A673 (cell line): ENCODE measurements around the gene CKAP2L. TPM values are rescaled to one million over a fixed set of nuclear protein-coding genes. Genes with fewer than 3 reads are reported as not detected.

Source experiments
- BruUV-seq: library from RNA; stranded (reverse); fragments of 400-500 nt; replicated peaks from 2 replicates; lab custom pipeline; 2021; lab: Mats Ljungman, UMichigan
- CTCF ChIA-PET: fragments of 300-600 bp; sonication (Branson Sonifier 250); formaldehyde crosslinking; loops from one replicate; lab custom pipeline; 2022; ENCODE audit warnings: antibody characterized with exemption; lab: Charles Lee
- POLR2A ChIA-PET: fragments of 300-600 bp; sonication (Branson Sonifier 250); formaldehyde crosslinking; loops from one replicate; lab custom pipeline; 2022; ENCODE audit warnings: antibody characterized with exemption; ENCODE audit not compliant: low non-redundant PET; lab: Charles Lee
- DNase-seq: peaks from one replicate; pipeline ENCODE4 v3.0.0-alpha.2; 2015; ENCODE audit warnings: low spot score
- H3K27ac ChIP-seq: fragments of 200-600 bp; sonication (generic); 2 replicates; pipeline ENCODE4 v1.5.1; 2016; ENCODE audit warnings: mixed run types, low read depth, mild to moderate bottlenecking, mixed read lengths, antibody characterized with exemption, low read length; ENCODE audit not compliant: poor library complexity, severe bottlenecking
- H3K27me3 ChIP-seq: fragments of 200-600 bp; sonication (generic); replicated peaks from 2 replicates; pipeline ENCODE4 v1.6.1; 2017; ENCODE audit warnings: mixed run types, low read depth, mild to moderate bottlenecking, mixed read lengths, antibody characterized with exemption, low read length; ENCODE audit not compliant: insufficient read depth, poor library complexity
- H3K36me3 ChIP-seq: fragments of 200-600 bp; sonication (generic); 2 replicates; pipeline ENCODE4 v1.6.1; 2016; ENCODE audit warnings: mixed run types, mild to moderate bottlenecking, mixed read lengths, antibody characterized with exemption, low read length; ENCODE audit not compliant: insufficient read depth, poor library complexity, severe bottlenecking
- H3K4me1 ChIP-seq: fragments of 200-600 bp; sonication (generic); 2 replicates; pipeline ENCODE4 v1.6.1; 2017; ENCODE audit warnings: mixed run types, mild to moderate bottlenecking, mixed read lengths, antibody characterized with exemption, low read length; ENCODE audit not compliant: insufficient read depth, poor library complexity, severe bottlenecking
- H3K4me3 ChIP-seq: fragments of 200-600 bp; sonication (generic); 2 replicates; pipeline ENCODE4 v1.5.1; 2016; ENCODE audit warnings: low read depth, mixed run types, mild to moderate bottlenecking, mixed read lengths, low read length; ENCODE audit not compliant: poor library complexity, severe bottlenecking
- H3K9me3 ChIP-seq: fragments of 200-600 bp; sonication (generic); 2 replicates; pipeline ENCODE4 v1.6.1; 2016; ENCODE audit warnings: mixed run types, low read depth, mild to moderate bottlenecking, mixed read lengths, antibody characterized with exemption, low read length; ENCODE audit not compliant: poor library complexity, severe bottlenecking
- CTCF ChIP-seq: fragments of 300-800, 200-600 bp; sonication (generic); conservative IDR thresholded peaks from 2 replicates; pipeline ENCODE4 v1.5.1; 2017; ENCODE audit warnings: low read depth, mild to moderate bottlenecking, antibody characterized with exemption, low read length, moderate library complexity, mixed read lengths
- EZH2 ChIP-seq: fragments of 200-600 bp; sonication (generic); IDR thresholded peaks from 2 replicates; pipeline ENCODE4 v1.6.1; 2017; ENCODE audit warnings: borderline replicate concordance, low read depth, mild to moderate bottlenecking, mixed read lengths, antibody characterized with exemption, low read length; ENCODE audit not compliant: poor library complexity, severe bottlenecking
- intact Hi-C: fragments of 100-400 bp; cut with micrococcal nuclease; formaldehyde crosslinking; loops from one replicate; pipeline ENCODE4 v1.10.0; 2022; ENCODE audit not compliant: unreplicated experiment
- total RNA-seq: library from RNA; stranded (reverse); gene quantifications from 2 replicates; pipeline ENCODE4 v1.2.3, GENCODE V29; 2021

The CKAP2L gene
- total RNA-seq, 1 experiment from 2014 or later = 49.6 TPM

- intact Hi-C loops = no loop called here
- ChIA-PET CTCF (no interaction called here), POLR2A (interaction anchor here (0.6 kb wide), 1 partner anchor 149 kb away, joined by 3 read pairs; no protein-coding TSS in a partner anchor)
These were observed 48.2 kb upstream of the CKAP2L start for GRCh38 chr2:112812318-112813267.

GRCh38 chr2:112811841-112812306 is 47.5 kb upstream of the CKAP2L start:
- intact Hi-C loops = no loop called here
- Histone ChIP-seq H3K9me3 (peaks cover 8% of the 10 kb centered on the region), H3K4me1 (peaks cover 30% of the 10 kb centered on the region), H3K4me3 (no peak overlapping the region), H3K36me3 (no peaks in the 10 kb centered on the region), H3K27me3 (no peaks in the 10 kb centered on the region), H3K27ac (peak overlapping the region; percentile 62)
- TF ChIP-seq EZH2 = no peak
- TF ChIP-seq CTCF = no peak
- no TSS peak for BruUV-seq
- ChIA-PET CTCF (no interaction called here), POLR2A (interaction anchor here (0.6 kb wide), 1 partner anchor 150 kb away, joined by 3 read pairs; no protein-coding TSS in a partner anchor)
- DNase-seq = peak; percentile 91

More at GRCh38 chr2:112812318-112813267, 48.2 kb upstream of the CKAP2L start:
- TF ChIP-seq EZH2 = no peak
- TF ChIP-seq CTCF = no peak
- no peak overlapping the region for H3K4me3 ChIP-seq
- BruUV-seq = TSS peak; percentile 81
- no peak for DNase-seq
- H3K36me3 ChIP-seq = no peaks in the 10 kb centered on the region
- H3K9me3 ChIP-seq = peaks cover 1% of the 10 kb centered on the region
- peaks cover 30% of the 10 kb centered on the region for H3K4me1 ChIP-seq
- H3K27ac ChIP-seq = peak overlapping the region; percentile 62
- no peaks in the 10 kb centered on the region for H3K27me3 ChIP-seq

- no peaks in the 10 kb centered on the region for H3K36me3 ChIP-seq
- no TSS peak for BruUV-seq
- H3K9me3 ChIP-seq = peaks cover 11% of the 10 kb centered on the region
- ChIA-PET CTCF (no interaction called here), POLR2A (interaction anchor here (0.6 kb wide), 1 partner anchor 50 kb away, joined by 3 read pairs; no protein-coding TSS in a partner anchor)
- no peaks in the 10 kb centered on the region for H3K27me3 ChIP-seq
- TF ChIP-seq EZH2 (no peak), CTCF (no peak)
- H3K27ac ChIP-seq = peak overlapping the region; percentile 51
- no peak overlapping the region for H3K4me3 ChIP-seq
- H3K4me1 ChIP-seq = peaks cover 30% of the 10 kb centered on the region
- intact Hi-C loops = no loop called here
- peak; percentile 40 for DNase-seq
These were observed 46.9 kb upstream of the CKAP2L start for GRCh38 chr2:112811276-112811831.
